GM12865 (cell line): ENCODE results near the gene MECR.

Experiments
- DNase-seq: peaks from one replicate; pipeline ENCODE4 v3.0.0; 2010; ENCODE audit warnings: low read depth
- H3K4me3 ChIP-seq: 2 replicates; pipeline ENCODE4 v1.5.1; 2011; ENCODE audit warnings: mild to moderate bottlenecking, low read depth, low read length, control low read depth
- CTCF ChIP-seq: IDR thresholded peaks from 2 replicates; pipeline ENCODE4 v1.5.1; 2011; ENCODE audit warnings: low read length, control low read depth, low read depth, inconsistent platforms; ENCODE audit not compliant: insufficient read depth; ENCODE audit errors: missing control alignments

The MECR gene

GRCh38 chr1:29243023-29243870, 12.5 kb upstream of the MECR start:
- H3K4me3 ChIP-seq: no peak overlapping the region
- TF ChIP-seq CTCF: no peak
- no peak for DNase-seq

- no peak for DNase-seq
- no peak for TF ChIP-seq CTCF
- no peak overlapping the region for H3K4me3 ChIP-seq
These were observed 10.3 kb upstream of the MECR start for GRCh38 chr1:29240986-29241385.

GRCh38 chr1:29240400-29240837, 9.7 kb upstream of the MECR start:
- no peak for TF ChIP-seq CTCF
- DNase-seq: no peak
- no peak overlapping the region for H3K4me3 ChIP-seq

GRCh38 chr1:29239142-29239541, 8.4 kb upstream of the MECR start:
- no peak overlapping the region for H3K4me3 ChIP-seq
- TF ChIP-seq CTCF: no peak
- DNase-seq: no peak

- no peak for DNase-seq
- no peak for TF ChIP-seq CTCF
- no peak overlapping the region for H3K4me3 ChIP-seq
These were observed 7.9 kb upstream of the MECR start for GRCh38 chr1:29238620-29239002.

GRCh38 chr1:29237852-29238619, 7.3 kb upstream of the MECR start:
- no peak for TF ChIP-seq CTCF
- no peak overlapping the region for H3K4me3 ChIP-seq
- no peak for DNase-seq
